ENCODE measurements around the gene TTC21B.

TTC21B gene

DNA sequence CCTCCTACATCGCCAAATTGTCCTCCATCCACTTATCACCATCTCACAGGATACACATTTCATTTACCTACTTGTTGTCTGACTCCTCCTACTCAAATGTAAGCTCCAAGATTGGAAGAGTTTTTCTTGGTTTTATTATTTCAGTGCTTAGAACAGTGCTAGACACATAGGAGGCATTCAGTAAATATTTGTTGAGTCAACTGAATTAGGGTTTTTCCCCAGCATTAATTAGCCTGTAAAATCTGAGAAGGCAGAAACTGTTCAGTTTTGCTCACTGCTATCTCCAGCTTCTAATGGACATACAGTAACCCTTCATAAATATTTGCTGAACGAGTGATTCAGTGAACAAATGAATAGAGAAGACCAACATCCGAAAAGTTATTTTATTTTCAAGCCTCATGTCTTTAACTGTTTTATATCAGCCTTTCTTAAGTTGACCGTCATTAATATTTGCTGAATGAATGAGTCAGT is 800 bp downstream of the TTC21B start:
- H3K4me3 Mint-ChIP-seq = no peak overlapping the region
- no peaks in the 10 kb centered on the region for H3K27me3 Mint-ChIP-seq (ENCODE audit: low read depth)
- peaks cover 2% of the 10 kb centered on the region for H3K4me1 Mint-ChIP-seq (ENCODE audit: low read depth)
- no peak overlapping the region for H3K27ac Mint-ChIP-seq
- DNase-seq (ENCODE audit: low spot score) = no peak
- peaks cover 2% of the 10 kb centered on the region for H3K36me3 Mint-ChIP-seq (ENCODE audit: low read depth)
- H3K9me3 Mint-ChIP-seq = no peaks in the 10 kb centered on the region

DNA sequence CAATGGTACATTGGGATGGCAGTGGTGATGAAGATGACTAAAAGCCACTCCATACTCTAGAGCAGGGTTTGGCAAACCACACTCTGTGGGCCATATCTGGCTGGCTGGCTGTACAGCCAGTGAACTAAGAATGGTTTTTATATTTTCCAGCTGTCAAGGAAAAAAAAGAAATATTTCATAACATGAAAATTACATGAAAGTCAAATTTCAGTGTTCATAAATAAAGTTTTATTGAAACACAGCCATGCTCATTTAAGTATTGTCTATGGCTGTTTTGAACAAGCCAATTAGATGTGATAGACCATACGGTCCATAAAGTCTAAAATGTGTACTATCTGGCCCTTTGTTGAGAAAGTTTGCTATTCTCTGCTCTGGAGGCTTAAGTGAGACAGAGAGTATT is 1.5 kb downstream of the TTC21B start:
- DNase-seq (ENCODE audit: low spot score) = no peak
- Mint-ChIP-seq H3K9me3 (no peaks in the 10 kb centered on the region), H3K4me1 (ENCODE audit: low read depth) (peaks cover 2% of the 10 kb centered on the region), H3K27ac (no peak overlapping the region), H3K27me3 (ENCODE audit: low read depth) (no peaks in the 10 kb centered on the region), H3K4me3 (no peak overlapping the region), H3K36me3 (ENCODE audit: low read depth) (peaks cover 2% of the 10 kb centered on the region)

DNA sequence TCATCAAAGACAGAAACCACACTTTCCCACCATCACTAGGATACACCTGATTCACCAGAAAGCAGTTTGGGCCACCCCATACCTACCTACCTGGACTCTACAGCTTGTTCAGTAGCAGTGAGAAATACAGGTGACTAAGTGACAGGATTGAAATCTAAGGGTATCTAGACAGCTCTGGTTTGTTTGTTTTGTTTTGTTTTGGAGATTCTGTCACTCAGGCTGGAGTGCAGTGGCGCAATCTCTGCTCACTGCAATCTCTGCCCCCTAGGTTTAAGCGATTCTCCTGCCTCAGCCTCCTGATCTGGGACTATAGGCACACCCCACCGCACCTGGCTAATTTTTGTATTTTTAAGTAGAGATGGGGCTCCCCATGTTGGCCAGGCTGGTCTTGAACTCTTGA is 3.1 kb downstream of the TTC21B start:
- no peaks in the 10 kb centered on the region for H3K9me3 Mint-ChIP-seq
- no peaks in the 10 kb centered on the region for H3K27me3 Mint-ChIP-seq (ENCODE audit: low read depth)
- no peak overlapping the region for H3K4me3 Mint-ChIP-seq
- H3K4me1 Mint-ChIP-seq (ENCODE audit: low read depth) = peaks cover 2% of the 10 kb centered on the region
- H3K36me3 Mint-ChIP-seq (ENCODE audit: low read depth) = peaks cover 2% of the 10 kb centered on the region
- no peak for DNase-seq (ENCODE audit: low spot score)
- H3K27ac Mint-ChIP-seq = no peak overlapping the region

DNA sequence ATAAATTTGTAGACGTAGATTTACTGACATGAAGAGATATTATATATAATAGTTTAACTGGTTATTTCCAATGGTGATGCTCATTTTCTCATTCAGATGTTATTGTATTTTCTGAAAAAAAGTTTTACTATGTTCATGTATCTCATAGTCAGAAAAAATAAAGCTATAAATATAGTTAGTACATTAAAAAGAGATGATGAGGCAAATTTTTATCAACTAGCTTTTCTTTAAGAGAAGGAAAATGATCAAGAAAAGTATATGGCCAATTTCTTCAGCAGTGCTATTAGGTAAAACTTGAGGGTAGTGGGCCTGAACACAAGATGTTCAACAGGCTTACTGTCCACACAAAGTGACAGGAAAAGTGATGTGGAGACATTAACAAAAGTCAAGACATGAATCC is 11.7 kb downstream of the TTC21B start:
- Mint-ChIP-seq H3K4me1 (ENCODE audit: low read depth) (no peaks in the 10 kb centered on the region), H3K4me3 (no peak overlapping the region), H3K27ac (no peak overlapping the region), H3K27me3 (ENCODE audit: low read depth) (no peaks in the 10 kb centered on the region), H3K9me3 (no peaks in the 10 kb centered on the region), H3K36me3 (ENCODE audit: low read depth) (peaks cover 40% of the 10 kb centered on the region)
- no peak for DNase-seq (ENCODE audit: low spot score)

DNA sequence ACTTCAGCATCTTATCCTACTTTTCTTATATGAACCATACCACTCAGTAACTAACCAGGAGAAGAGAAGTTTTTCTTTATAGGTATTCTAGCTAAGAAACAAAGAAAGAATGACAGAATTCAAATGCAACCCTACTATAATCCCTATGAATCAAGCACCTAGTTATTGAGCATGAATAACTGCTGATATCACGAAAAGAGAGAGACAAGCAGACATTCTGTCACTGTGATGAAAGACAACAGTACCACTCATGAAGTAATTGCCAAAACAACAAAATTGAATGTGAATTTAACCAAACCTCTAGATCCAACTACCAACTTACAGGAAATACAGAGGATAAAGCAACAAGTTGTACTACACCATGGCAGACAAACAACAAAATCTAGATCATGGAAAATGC is 15.3 kb downstream of the TTC21B start:
- no peaks in the 10 kb centered on the region for H3K4me1 Mint-ChIP-seq (ENCODE audit: low read depth)
- DNase-seq (ENCODE audit: low spot score) = no peak
- H3K36me3 Mint-ChIP-seq (ENCODE audit: low read depth) = peaks cover 36% of the 10 kb centered on the region
- no peak overlapping the region for H3K27ac Mint-ChIP-seq
- no peak overlapping the region for H3K4me3 Mint-ChIP-seq
- no peaks in the 10 kb centered on the region for H3K27me3 Mint-ChIP-seq (ENCODE audit: low read depth)
- H3K9me3 Mint-ChIP-seq = no peaks in the 10 kb centered on the region

DNA sequence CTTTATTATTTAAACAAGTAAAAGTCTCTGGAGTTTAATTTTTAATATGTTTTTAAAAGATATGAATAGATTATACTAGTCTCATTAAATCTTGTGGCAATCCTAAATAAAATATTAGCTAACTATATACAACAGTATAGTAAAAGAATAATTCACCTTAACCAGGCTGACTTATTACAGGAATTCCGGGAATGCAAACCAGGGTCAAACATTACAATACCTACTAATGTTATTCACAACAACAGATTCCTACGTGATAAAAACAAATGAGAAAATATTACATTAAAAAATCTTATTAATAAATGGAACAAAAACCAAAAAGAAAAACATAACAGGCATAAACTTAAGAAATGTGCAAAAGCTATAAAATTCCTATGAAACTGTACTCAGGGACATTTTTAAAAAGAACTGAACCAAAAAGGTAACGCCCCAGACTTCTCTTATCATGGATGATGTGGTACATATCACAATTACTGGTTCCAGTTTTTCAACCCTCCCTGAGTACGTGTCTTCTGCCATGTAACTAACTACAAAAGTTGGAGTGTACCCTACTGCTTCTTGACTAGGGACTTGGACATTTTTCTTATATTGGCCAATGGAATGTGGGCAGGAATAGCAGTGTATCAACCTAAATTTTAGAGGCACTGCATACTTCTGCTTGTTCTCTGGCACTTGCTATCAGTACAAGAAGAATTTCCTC is 20.2 kb downstream of the TTC21B start:
- no peak overlapping the region for H3K27ac Mint-ChIP-seq
- no peaks in the 10 kb centered on the region for H3K27me3 Mint-ChIP-seq (ENCODE audit: low read depth)
- no peak for DNase-seq (ENCODE audit: low spot score)
- no peaks in the 10 kb centered on the region for H3K4me1 Mint-ChIP-seq (ENCODE audit: low read depth)
- H3K4me3 Mint-ChIP-seq = no peak overlapping the region
- H3K9me3 Mint-ChIP-seq = no peaks in the 10 kb centered on the region
- peaks cover 19% of the 10 kb centered on the region for H3K36me3 Mint-ChIP-seq (ENCODE audit: low read depth)

DNA sequence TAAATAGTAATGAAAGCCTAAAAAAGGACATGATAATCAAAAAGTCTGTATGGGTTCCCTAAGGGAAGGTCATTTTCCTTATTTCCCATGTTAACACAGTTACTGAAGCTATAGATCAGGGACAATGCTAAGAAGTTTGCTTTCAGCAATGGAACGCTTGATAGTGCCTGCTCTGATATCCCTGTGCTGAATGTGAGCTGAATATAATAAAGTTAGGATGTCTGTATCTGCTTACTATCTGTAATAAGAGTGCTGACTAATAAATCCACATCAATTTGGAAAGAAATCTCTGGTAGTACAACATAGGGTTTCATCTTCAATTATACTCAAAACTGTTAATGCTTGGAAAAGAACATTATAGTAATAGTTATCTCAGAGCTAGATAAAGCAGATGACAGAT is 25.8 kb downstream of the TTC21B start:
- H3K36me3 Mint-ChIP-seq (ENCODE audit: low read depth) = peaks cover 32% of the 10 kb centered on the region
- H3K4me3 Mint-ChIP-seq = no peak overlapping the region
- H3K4me1 Mint-ChIP-seq (ENCODE audit: low read depth) = peaks cover 5% of the 10 kb centered on the region
- H3K27me3 Mint-ChIP-seq (ENCODE audit: low read depth) = no peaks in the 10 kb centered on the region
- H3K9me3 Mint-ChIP-seq = no peaks in the 10 kb centered on the region
- no peak for DNase-seq (ENCODE audit: low spot score)
- no peak overlapping the region for H3K27ac Mint-ChIP-seq

DNA sequence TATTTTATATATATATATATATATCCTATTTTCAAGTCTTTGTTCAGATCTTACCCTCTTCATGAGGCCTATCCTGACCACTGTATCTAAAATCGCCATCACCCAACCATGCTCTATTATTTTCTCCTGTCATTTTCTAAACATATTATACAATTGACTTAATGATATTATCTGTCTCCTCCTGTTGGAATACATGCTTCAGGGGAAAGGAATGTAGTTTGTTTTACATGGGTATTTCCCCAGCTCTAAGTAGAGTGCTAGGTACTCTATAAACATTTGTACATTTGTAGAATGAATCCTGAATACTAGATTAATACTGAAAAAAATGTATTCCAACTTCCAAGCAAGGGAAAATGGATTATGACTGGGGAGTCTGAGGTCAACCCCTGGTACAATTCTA is 26.2 kb downstream of the TTC21B start:
- peaks cover 5% of the 10 kb centered on the region for H3K4me1 Mint-ChIP-seq (ENCODE audit: low read depth)
- H3K4me3 Mint-ChIP-seq = no peak overlapping the region
- no peaks in the 10 kb centered on the region for H3K9me3 Mint-ChIP-seq
- no peak for DNase-seq (ENCODE audit: low spot score)
- H3K36me3 Mint-ChIP-seq (ENCODE audit: low read depth) = peaks cover 33% of the 10 kb centered on the region
- H3K27me3 Mint-ChIP-seq (ENCODE audit: low read depth) = no peaks in the 10 kb centered on the region
- H3K27ac Mint-ChIP-seq = no peak overlapping the region

DNA sequence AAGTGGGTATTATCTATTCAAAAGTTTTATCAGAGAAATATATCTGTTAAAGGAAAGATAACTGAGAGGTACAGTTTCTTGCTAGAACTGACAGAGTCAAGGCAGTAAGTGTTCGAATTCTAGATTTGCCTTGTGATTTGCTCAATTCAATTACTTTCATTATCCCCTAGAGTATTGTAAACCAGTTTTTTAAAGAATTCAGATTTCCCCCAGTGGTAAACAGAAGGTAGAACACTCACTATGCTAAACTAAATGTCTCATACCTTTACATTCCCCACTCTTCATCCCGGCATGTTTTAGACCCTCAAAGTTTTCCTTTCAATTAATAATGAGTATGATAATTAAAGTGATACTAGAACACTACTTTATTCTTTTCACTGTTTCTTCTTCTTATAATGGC is 28.6 kb downstream of the TTC21B start:
- Mint-ChIP-seq H3K36me3 (ENCODE audit: low read depth) (peaks cover 33% of the 10 kb centered on the region), H3K27me3 (ENCODE audit: low read depth) (no peaks in the 10 kb centered on the region), H3K4me1 (ENCODE audit: low read depth) (peaks cover 12% of the 10 kb centered on the region), H3K27ac (no peak overlapping the region), H3K4me3 (no peak overlapping the region), H3K9me3 (no peaks in the 10 kb centered on the region)
- DNase-seq (ENCODE audit: low spot score) = no peak

DNA sequence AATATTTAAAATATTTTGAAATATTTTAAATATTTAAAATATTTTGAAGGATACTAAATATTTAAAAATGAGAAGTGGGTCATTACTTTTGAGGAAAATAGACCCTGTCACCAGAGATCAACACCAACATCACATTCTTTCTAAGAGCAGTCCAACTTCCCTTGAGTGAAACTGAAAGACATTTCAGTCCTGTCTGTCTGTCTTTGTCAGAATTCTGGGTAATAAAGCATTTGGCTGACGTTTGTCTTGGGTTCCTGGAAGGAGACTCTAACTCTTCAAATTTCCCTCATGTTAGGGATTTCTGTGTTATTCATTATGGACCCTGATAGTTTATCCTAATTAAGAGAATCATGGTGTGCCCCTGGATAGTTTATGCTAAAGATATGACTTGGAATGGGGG is 32.8 kb downstream of the TTC21B start:
- DNase-seq (ENCODE audit: low spot score) = no peak
- Mint-ChIP-seq H3K4me1 (ENCODE audit: low read depth) (peaks cover 17% of the 10 kb centered on the region), H3K4me3 (no peak overlapping the region), H3K27ac (peak overlapping the region; percentile 53), H3K27me3 (ENCODE audit: low read depth) (no peaks in the 10 kb centered on the region), H3K36me3 (ENCODE audit: low read depth) (peaks cover 22% of the 10 kb centered on the region), H3K9me3 (no peaks in the 10 kb centered on the region)

DNA sequence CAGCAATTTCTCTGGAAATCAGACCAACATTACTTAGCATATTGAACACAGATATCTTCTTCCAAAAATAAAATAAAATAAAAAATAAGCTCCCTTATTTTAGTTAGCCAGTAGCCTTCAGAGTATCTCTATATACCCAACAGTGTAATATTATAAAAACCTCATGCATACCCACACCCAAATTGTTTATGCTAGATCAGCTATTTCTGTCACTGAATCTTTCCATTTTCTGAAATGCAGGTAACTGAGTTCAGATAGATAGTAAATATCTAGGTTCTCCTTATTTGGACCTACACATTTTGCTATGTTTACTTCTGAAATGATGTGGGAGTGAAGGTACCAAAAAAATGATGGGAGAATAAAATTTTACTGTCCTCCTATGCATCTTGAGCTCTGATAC is 39.9 kb downstream of the TTC21B start:
- peaks cover 30% of the 10 kb centered on the region for H3K36me3 Mint-ChIP-seq (ENCODE audit: low read depth)
- no peaks in the 10 kb centered on the region for H3K9me3 Mint-ChIP-seq
- DNase-seq (ENCODE audit: low spot score) = no peak
- H3K4me1 Mint-ChIP-seq (ENCODE audit: low read depth) = no peaks in the 10 kb centered on the region
- H3K27ac Mint-ChIP-seq = no peak overlapping the region
- no peaks in the 10 kb centered on the region for H3K27me3 Mint-ChIP-seq (ENCODE audit: low read depth)
- H3K4me3 Mint-ChIP-seq = no peak overlapping the region

DNA sequence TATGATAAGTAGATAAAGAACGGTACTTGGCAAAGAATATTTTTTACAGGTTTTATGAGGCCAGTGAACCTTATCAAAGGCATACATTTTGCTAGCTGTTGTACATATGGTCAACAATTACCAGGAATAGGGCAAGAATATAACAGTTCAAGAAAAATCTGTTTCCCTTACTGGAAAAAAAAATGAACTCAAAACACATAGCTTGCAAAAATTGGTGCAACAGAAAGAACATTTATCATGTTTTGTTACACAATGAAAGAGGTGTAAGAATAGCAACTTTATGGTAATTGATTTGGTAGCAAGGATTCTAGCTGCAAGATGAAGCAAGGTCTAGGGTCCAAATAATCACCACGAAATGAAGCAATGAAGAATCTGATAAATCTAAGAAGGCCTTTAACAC is 41.6 kb downstream of the TTC21B start:
- Mint-ChIP-seq H3K36me3 (ENCODE audit: low read depth) (peaks cover 28% of the 10 kb centered on the region), H3K27ac (no peak overlapping the region), H3K27me3 (ENCODE audit: low read depth) (no peaks in the 10 kb centered on the region), H3K4me1 (ENCODE audit: low read depth) (no peaks in the 10 kb centered on the region), H3K9me3 (no peaks in the 10 kb centered on the region), H3K4me3 (no peak overlapping the region)
- no peak for DNase-seq (ENCODE audit: low spot score)

DNA sequence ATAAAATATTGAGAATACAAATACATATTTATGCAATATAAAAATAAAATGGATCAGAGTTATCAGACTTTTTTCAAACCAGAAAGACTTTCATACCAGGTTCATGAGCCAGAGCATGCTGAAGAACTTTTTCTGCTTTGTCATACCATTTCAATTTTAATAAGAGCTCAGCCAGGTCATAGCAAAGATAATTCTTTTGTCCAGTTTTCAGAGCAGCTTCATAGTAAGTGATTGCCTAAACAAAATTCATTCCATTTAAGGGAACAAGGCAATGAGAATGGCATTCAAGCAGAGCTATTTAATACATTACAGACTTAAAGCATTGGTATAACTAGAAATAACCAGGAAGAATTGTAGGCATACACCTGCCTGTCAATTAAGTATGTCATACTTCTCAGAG is 42.3 kb downstream of the TTC21B start:
- H3K36me3 Mint-ChIP-seq (ENCODE audit: low read depth) = peaks cover 26% of the 10 kb centered on the region
- no peaks in the 10 kb centered on the region for H3K27me3 Mint-ChIP-seq (ENCODE audit: low read depth)
- no peak for DNase-seq (ENCODE audit: low spot score)
- no peak overlapping the region for H3K27ac Mint-ChIP-seq
- no peak overlapping the region for H3K4me3 Mint-ChIP-seq
- H3K9me3 Mint-ChIP-seq = no peaks in the 10 kb centered on the region
- no peaks in the 10 kb centered on the region for H3K4me1 Mint-ChIP-seq (ENCODE audit: low read depth)

DNA sequence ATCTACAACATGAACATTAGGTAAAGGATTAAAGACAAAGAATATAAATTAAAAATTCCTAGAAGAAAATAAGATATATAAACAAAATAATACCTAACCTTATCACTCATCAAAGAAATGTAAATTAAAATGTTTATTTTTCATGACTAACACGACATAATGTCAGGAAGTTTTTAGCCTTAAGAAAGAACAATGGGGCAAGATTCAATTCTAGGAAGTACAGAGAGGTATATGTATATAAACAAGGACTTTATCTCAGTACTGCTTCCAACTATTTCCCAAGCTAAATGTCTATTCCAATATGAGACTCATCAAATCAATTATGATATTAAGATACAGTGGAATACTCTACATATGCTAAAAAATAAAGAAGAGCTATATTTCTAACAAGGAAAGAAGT is 44.1 kb downstream of the TTC21B start:
- H3K27ac Mint-ChIP-seq = no peak overlapping the region
- DNase-seq (ENCODE audit: low spot score) = no peak
- H3K4me1 Mint-ChIP-seq (ENCODE audit: low read depth) = peaks cover 8% of the 10 kb centered on the region
- peaks cover 29% of the 10 kb centered on the region for H3K36me3 Mint-ChIP-seq (ENCODE audit: low read depth)
- H3K9me3 Mint-ChIP-seq = no peaks in the 10 kb centered on the region
- no peaks in the 10 kb centered on the region for H3K27me3 Mint-ChIP-seq (ENCODE audit: low read depth)
- no peak overlapping the region for H3K4me3 Mint-ChIP-seq

DNA sequence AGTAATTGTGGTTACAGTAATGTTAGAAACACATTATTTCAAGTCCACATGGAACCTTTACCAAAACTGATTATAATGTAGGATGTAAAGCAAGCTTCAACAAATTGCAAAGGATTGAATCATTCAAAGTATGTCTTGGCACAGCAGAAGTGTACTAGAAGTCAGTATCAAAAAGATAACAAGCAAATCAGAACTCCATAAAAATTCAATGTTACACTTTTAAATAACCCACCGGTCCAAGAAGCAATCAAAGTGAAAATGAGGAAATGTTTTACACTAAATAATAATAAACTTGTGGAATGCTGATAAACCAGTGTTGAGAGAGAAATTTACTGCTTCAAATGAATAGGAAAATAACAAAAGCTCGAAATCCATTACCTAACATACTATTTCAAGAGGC is 47.7 kb downstream of the TTC21B start:
- H3K4me3 Mint-ChIP-seq = no peak overlapping the region
- H3K27ac Mint-ChIP-seq = no peak overlapping the region
- H3K27me3 Mint-ChIP-seq (ENCODE audit: low read depth) = no peaks in the 10 kb centered on the region
- H3K4me1 Mint-ChIP-seq (ENCODE audit: low read depth) = peaks cover 14% of the 10 kb centered on the region
- no peaks in the 10 kb centered on the region for H3K9me3 Mint-ChIP-seq
- DNase-seq (ENCODE audit: low spot score) = no peak
- peaks cover 24% of the 10 kb centered on the region for H3K36me3 Mint-ChIP-seq (ENCODE audit: low read depth)
